NCI-H2171 treated with DMSO at 0.1 percent for 48 hours (cell line): ENCODE results near the gene TAF4.

ENCODE experiments used
- DNase-seq: peaks from one replicate; lab custom pipeline; 2025; lab: John Stamatoyannopoulos, UW

TAF4 gene

GRCh38 chr20:62044631-62045030, 21.1 kb downstream of the TAF4 start:
- DNase-seq, result no peak

GRCh38 chr20:62043131-62043914, 22.4 kb downstream of the TAF4 start:
- DNase-seq, result no peak

- no peak for DNase-seq
Observed at GRCh38 chr20:62042025-62042820, 23.5 kb downstream of the TAF4 start.

- DNase-seq, result no peak
Observed at GRCh38 chr20:62040933-62041332, 24.7 kb downstream of the TAF4 start.

GRCh38 chr20:62040381-62040922, 25.2 kb downstream of the TAF4 start:
- no peak for DNase-seq

GRCh38 chr20:62039738-62040137, 25.9 kb downstream of the TAF4 start:
- no peak for DNase-seq

- no peak for DNase-seq
Observed at GRCh38 chr20:62032609-62033368, 32.9 kb downstream of the TAF4 start.

GRCh38 chr20:62031462-62032092, 34.1 kb downstream of the TAF4 start:
- no peak for DNase-seq

- DNase-seq, result no peak
Observed at GRCh38 chr20:62030834-62031434, 34.7 kb downstream of the TAF4 start.

- no peak for DNase-seq
Observed at GRCh38 chr20:62030357-62030756, 35.3 kb downstream of the TAF4 start.

GRCh38 chr20:62029949-62030348, 35.7 kb downstream of the TAF4 start:
- no peak for DNase-seq

- no peak for DNase-seq
Observed at GRCh38 chr20:62029296-62029695, 36.4 kb downstream of the TAF4 start.

GRCh38 chr20:62028384-62028783, 37.3 kb downstream of the TAF4 start:
- DNase-seq, result no peak

- DNase-seq, result no peak
Observed at GRCh38 chr20:62027698-62028321, 37.9 kb downstream of the TAF4 start.

- DNase-seq, result no peak
Observed at GRCh38 chr20:62027116-62027515, 38.6 kb downstream of the TAF4 start.

- no peak for DNase-seq
Observed at GRCh38 chr20:62026564-62026856, 39.2 kb downstream of the TAF4 start.

- no peak for DNase-seq
Observed at GRCh38 chr20:62025832-62026563, 39.7 kb downstream of the TAF4 start.

- DNase-seq, result no peak
Observed at GRCh38 chr20:62025394-62025793, 40.3 kb downstream of the TAF4 start.

GRCh38 chr20:62023935-62024334, 41.7 kb downstream of the TAF4 start:
- DNase-seq, result no peak

- no peak for DNase-seq
Observed at GRCh38 chr20:62022575-62023139, 43.0 kb downstream of the TAF4 start.
